HG03280 (cell line): ENCODE results near the gene TRIM24.
"Not testable (repeated sequence)": the region's sequence is repeated elsewhere in the genome, so short reads cannot be mapped to it uniquely, and the experiment has no call there.

Experiments used
- ATAC-seq: cut with Tn5 transposase; IDR thresholded peaks from one replicate; pipeline ENCODE4 v1.9.1; 2021; ENCODE audit warnings: mild to moderate bottlenecking, moderate library complexity; ENCODE audit not compliant: unreplicated experiment

Gene TRIM24

GRCh38 chr7:138460176-138460648 lies at the start of gene TRIM24:
Gene TRIM24 (plus strand): TSS chr7:138460259. CDS start chr7:138460549, 290 bp downstream.
- ATAC-seq, result peak; percentile 72

DNA sequence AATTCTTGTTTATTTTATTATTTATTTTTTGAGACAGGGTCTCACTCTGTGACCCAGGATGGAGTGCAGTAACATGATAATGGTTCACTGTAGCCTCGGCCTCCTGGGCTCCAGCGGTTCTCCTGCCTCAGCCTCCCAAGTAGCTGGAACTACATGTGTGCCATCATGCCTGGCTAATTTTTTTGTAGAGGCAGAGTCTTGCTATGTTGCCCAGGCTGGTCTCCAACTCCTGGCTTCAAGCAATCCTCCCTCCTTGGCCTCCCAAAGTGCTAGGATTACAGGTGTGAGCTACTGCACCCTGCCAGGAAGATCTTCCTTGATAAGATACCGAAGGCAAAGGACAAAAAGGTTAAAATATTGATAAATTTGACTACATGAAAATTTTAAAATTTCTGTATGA lies 48.0 kb upstream of the TRIM24 start:
- not testable (repeated sequence) for ATAC-seq

DNA sequence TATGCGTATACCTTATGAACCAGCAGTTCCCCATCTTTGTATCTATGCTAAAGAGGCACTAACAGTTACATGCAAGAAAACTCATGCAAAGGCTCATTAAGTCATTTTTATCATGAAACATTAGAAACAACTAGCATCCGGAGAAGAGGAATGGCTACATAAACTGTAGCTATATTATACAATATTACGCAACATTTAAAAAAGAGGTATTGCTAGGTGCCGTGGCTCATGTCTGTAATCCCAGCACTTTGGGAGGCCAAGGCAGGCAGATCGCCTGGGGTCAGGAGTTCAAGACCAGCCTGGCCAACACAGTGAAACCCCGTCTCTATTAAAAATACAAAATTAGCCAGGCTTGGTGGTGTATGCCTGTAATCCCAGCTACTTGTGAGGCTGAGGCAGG lies 47.1 kb upstream of the TRIM24 start:
- not testable (repeated sequence) for ATAC-seq

GRCh38 chr7:138417078-138417700 lies 42.9 kb upstream of the TRIM24 start:
- no peak for ATAC-seq

DNA sequence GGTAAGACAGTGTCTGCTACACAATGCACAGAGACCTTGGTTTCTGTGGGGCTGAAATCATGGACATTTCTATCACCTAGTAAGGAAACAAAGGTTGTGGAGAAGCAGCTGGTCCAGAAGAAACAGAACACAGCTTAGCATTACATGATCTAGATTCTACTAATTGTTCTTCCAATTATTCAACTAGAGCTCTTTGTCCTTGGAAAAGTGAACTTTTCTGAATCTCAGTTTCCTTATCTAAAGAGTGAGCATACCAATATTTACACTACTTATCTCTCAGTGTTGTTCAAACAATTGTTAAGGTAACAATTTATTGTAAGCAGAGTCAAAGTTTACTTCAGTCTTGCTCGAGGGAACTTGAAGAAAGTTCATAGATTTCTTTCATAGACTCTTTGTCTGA lies 42.3 kb upstream of the TRIM24 start:
- no peak for ATAC-seq

- ATAC-seq, result not testable (repeated sequence)
These were observed 41.7 kb upstream of the TRIM24 start for GRCh38 chr7:138418403-138418802.

DNA sequence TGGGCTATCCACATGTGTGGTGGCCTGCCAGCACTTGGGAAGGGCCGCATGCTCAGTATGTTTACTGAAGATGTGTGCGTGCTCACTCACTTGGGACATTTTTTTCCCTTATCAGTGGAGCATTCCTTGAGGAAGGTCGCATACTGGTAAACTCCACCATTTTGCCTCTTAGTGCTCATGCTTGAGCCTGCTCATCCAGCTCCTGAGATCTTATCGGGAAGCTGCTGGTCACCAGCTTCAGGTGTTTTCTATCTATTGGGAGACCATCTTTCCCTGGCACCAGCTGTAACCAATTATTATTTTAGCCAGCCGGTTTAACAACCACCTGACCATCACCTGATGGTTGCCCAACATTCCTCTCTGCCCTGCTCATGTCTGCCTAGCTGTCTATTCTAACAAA lies 35.0 kb upstream of the TRIM24 start:
- no peak for ATAC-seq

GRCh38 chr7:138429577-138430250 lies 30.3 kb upstream of the TRIM24 start:
- no peak for ATAC-seq

DNA sequence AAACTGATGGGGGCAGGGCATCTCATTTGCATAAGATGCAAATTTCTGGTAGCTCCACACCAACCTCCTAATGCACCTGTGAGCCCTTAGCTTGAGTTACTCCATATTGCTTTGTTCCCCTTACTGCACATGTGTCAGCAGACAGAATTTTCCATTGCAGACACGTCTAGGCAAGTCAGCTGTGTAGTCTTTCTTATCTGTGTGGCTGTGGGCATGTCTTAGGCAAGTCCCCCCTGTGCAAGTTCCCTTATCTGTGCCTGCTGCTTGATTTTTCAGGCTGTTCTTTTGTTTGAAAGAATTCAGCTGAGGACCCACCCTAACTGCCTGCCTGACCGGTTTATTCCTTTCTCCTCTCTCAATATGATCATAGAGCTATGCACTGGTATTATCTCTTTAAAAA lies 28.5 kb upstream of the TRIM24 start:
- no peak for ATAC-seq

DNA sequence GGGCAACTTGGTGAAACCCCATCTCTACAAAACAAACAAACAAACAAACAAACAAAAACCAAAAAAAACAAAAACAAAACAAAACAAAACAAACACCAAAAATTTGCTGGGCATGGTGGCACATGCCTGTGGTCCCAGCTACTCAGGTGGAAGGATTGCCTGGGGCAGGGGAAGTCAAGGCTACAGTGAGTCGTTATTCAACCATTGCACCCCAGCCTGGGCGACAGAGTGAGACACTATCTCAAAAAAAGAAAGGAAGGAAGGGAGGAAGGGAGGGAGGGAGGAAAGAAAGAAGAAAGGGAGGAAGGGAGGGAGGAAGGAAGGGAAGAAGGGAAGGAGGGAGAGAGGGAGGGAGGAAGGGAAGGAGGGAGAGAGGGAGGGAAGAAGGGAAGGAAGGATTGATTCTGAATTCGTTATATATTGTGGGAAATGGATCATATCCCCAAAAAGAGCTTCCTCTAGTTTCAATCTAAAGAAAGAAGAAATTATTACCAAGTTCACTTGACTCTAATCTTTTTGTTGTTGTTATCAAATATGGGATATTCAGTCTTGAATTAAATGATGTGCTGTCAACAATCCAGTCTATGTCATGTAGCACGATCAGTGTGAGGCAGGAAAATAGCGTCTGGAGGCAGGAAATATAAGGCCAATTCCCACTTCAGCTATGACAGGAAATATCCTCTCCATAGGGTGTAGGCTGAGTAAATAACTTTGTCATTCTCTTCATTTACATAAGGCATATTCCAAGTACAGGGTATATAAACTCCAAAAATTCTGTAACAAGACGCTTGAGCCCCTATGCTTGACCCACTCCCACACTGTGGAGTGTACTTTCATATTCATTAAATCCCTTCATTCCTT lies 26.2 kb upstream of the TRIM24 start:
- no peak for ATAC-seq

- no peak for ATAC-seq
These were observed 25.5 kb upstream of the TRIM24 start for GRCh38 chr7:138434597-138435019.

- no peak for ATAC-seq
These were observed 24.7 kb upstream of the TRIM24 start for GRCh38 chr7:138435231-138435919.

DNA sequence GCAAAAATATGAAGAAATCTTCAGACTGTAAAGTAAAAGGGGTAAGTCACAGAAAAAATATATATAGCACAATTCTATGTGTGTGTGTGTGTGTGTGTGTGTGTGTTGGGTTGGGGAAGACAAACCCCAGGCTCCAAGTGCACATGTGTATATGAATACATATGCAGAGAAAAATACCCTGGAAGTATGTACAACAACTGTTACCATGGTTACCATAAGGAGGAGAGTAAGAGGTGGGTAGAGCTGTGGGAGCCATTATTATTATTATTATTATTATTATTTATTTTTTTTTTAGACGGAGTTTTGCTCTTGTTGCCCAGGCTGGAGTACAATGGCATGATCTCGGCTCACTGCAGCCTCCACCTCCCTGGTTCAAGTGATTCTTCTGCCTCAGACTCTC lies 23.7 kb upstream of the TRIM24 start:
- ATAC-seq, result no peak

- no peak for ATAC-seq
These were observed 19.6 kb upstream of the TRIM24 start for GRCh38 chr7:138440460-138440859.

GRCh38 chr7:138442822-138443221 lies 17.2 kb upstream of the TRIM24 start:
- ATAC-seq, result no peak

DNA sequence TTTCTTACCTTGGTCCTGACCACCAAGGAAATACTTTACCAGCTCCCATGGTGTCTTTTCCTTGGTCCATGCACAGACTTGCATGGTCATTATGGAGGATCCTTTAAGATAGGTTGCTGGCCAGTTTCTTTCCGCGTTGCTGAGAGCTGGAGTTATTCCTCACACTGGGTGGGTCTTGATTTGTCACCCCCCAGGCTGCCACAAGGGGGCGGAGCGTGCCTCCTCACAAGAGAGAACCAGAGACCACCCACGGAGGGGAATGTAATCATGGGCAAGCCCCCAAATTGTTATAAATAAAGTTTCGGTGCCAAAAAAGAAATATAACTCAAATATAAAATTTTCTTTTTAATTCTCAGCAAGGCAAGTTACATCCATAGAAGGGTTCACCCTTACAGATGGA lies 10.5 kb upstream of the TRIM24 start:
- no peak for ATAC-seq

DNA sequence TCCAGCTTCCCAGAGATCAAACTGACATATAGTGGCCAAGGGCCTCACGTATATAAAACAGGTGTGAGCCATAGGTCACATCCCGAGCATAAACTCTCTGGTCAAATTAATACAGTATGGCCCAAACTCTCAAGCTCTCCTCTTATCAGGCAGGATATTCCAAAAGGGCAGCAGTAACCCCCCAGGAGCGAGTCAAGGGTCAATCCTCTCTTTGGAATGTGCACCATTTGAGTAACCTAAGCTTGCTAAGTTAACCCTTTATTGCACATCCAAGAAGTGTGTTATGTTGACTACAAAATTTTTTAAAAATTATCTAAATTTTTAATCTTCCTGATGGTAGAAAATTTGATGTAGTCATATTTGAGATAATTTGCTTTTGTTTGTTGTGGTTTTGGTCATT lies 4.5 kb upstream of the TRIM24 start:
- no peak for ATAC-seq

GRCh38 chr7:138456220-138456619 lies 3.8 kb upstream of the TRIM24 start:
- ATAC-seq, result no peak

DNA sequence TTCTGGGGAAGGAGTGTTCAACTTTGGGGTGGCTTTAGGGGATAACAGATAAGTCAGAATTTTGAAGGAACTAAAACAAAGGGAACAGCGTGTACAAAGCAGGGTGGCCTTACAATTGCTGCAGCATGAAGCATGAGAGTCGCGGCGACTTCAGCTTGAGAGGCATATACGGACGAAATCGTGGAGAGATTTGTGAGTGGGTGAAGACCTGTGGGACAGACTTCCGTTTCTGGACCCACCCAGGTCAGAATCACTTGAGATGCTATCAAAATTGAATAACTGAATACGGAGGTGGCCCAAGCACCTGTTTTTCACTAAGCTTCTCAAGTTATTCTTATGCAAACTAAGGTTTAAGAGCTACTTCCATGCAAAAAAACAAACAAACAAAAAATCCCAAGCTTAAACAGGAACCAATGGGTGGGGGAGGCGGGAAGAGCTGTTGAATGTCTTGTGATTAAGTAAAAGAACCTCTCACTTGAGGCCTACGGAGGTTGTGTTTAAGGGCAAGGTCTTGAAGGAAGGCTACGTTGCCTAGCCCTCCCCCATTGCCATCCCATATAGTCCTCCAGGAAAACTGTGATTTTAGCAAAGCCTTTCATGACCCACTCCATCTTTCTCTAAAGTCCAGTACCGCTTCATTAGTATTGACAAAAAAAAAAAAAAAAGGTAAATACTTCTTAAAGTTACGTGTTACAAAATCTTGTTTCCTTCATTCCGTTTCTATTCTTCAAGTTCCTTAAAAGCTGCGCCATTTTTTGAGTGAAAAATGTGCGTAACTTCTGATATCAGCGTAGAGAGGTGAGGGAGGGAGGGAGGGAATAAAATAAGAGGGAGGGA lies 1.3 kb upstream of the TRIM24 start:
- ATAC-seq, result no peak
